ACC112 (cell line): Measurements from ENCODE around the gene ROBO1.

Source experiments
- H2AFZ ChIP-seq: fragments of 200-600 bp; sonication (generic); one replicate; pipeline ENCODE4 v1.6.0; 2017; ENCODE audit warnings: antibody characterized with exemption, low read length; ENCODE audit not compliant: unreplicated experiment
- H3K27ac ChIP-seq: fragments of 200-600 bp; sonication (generic); 2 replicates; pipeline ENCODE4 v1.5.1; 2014; ENCODE audit warnings: low read depth, mild to moderate bottlenecking, antibody characterized with exemption, low read length, moderate library complexity
- H3K27me3 ChIP-seq: fragments of 200-600 bp; sonication (generic); 2 replicates; pipeline ENCODE4 v1.6.1; 2014; ENCODE audit warnings: mild to moderate bottlenecking, antibody characterized with exemption, low read length, moderate library complexity, mixed read lengths; ENCODE audit not compliant: insufficient read depth
- H3K36me3 ChIP-seq: fragments of 200-600 bp; sonication (generic); 2 replicates; pipeline ENCODE4 v1.6.1; 2016; ENCODE audit warnings: mild to moderate bottlenecking, antibody characterized with exemption, low read length, moderate library complexity, mixed read lengths; ENCODE audit not compliant: insufficient read depth
- H3K4me1 ChIP-seq: fragments of 200-600 bp; sonication (generic); one replicate; pipeline ENCODE4 v1.6.1; 2016; ENCODE audit warnings: low read length, mixed read lengths; ENCODE audit not compliant: insufficient read depth, unreplicated experiment, control insufficient read depth
- H3K4me3 ChIP-seq: fragments of 200-600 bp; sonication (generic); 2 replicates; pipeline ENCODE4 v1.5.1; 2014; ENCODE audit warnings: mild to moderate bottlenecking, low read depth, low read length
- H3K79me2 ChIP-seq: fragments of 200-600 bp; sonication (generic); one replicate; pipeline ENCODE4 v1.6.0; 2016; ENCODE audit warnings: low read length; ENCODE audit not compliant: control insufficient read depth, unreplicated experiment, insufficient read depth

The ROBO1 gene

DNA sequence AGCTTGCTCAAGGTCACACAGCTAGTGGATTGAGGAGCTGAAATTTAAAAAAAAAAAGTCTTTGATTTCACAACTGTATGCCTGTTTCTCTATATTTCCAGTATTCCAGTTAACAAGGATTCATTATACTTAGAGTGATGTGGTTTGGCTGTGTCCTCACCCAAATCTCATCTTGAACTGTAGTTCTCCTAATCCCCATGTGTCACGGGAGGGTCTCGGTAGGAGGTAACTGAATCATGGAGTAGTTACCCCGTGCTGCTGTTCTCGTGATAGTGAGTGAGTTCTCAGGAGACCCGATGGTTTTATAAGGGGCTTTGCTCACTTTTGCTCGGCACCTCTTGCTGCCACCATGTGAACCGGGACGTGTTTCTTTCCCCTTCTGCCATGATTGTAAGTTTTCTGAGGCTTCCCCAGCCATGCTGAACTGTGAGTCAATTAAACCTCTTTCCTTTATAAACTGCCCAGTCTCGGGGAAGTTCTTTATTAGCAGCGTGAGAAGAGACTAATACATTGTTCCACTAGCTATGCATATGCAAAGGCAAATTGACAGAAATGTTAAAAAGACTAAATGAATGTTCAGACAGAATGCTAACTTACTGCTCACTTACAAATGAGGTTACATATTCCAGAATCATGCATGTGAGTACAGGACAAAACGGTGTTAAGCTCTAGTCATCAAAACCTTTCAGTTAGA, 1101.9 kb downstream of the ROBO1 start:
- H3K36me3 ChIP-seq: no peaks in the 10 kb centered on the region
- H3K79me2 ChIP-seq: no peaks in the 10 kb centered on the region
- no peak overlapping the region for H2AFZ ChIP-seq
- H3K4me3 ChIP-seq: no peak overlapping the region
- H3K27me3 ChIP-seq: no peaks in the 10 kb centered on the region
- no peaks in the 10 kb centered on the region for H3K4me1 ChIP-seq
- no peak overlapping the region for H3K27ac ChIP-seq

DNA sequence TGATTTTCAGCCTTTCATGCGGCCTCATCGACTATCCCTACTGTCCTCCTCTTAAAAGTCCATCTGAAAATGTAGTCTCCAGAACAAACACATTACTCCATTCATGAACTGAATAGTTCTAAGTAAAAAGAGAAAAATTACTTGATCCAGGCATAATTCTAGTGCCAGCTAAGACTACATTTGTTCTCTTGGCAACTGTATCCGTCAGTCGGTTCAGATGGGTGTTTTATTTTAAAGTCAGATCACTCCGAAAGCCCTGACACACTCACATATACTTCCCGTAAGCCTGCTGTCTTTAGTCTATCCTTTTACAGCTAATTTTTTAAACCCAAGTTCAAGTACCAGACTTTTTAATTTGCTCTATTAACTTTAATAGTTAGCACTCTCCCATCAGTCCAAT, 1102.7 kb downstream of the ROBO1 start:
- H3K36me3 ChIP-seq: no peaks in the 10 kb centered on the region
- H2AFZ ChIP-seq: no peak overlapping the region
- no peak overlapping the region for H3K4me3 ChIP-seq
- no peaks in the 10 kb centered on the region for H3K79me2 ChIP-seq
- no peak overlapping the region for H3K27ac ChIP-seq
- H3K27me3 ChIP-seq: no peaks in the 10 kb centered on the region
- no peaks in the 10 kb centered on the region for H3K4me1 ChIP-seq

DNA sequence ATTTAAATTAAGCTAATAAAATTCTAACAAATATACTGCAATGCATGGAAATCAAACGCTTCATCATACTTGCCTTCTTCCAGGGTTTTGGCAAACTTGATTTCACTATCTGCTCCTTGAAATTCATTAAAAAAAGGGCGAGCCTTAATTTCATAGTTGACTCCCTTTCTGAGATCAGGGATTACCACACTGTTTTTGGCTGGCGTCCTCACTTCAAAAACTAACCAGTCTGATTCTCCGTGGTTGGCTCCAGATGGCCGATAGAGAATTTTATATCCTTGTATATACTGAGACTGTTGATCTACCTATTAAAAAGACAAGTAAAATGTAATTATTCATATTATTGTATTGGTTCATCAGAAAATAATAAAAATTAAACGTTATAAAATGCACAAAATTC, 1106.8 kb downstream of the ROBO1 start:
- no peaks in the 10 kb centered on the region for H3K36me3 ChIP-seq
- no peaks in the 10 kb centered on the region for H3K79me2 ChIP-seq
- H3K4me3 ChIP-seq: no peak overlapping the region
- no peak overlapping the region for H3K27ac ChIP-seq
- H3K4me1 ChIP-seq: no peaks in the 10 kb centered on the region
- H2AFZ ChIP-seq: no peak overlapping the region
- no peaks in the 10 kb centered on the region for H3K27me3 ChIP-seq

- H3K4me1 ChIP-seq: no peaks in the 10 kb centered on the region
- H3K79me2 ChIP-seq: no peaks in the 10 kb centered on the region
- no peak overlapping the region for H3K27ac ChIP-seq
- H3K27me3 ChIP-seq: no peaks in the 10 kb centered on the region
- no peak overlapping the region for H2AFZ ChIP-seq
- H3K4me3 ChIP-seq: no peak overlapping the region
- no peaks in the 10 kb centered on the region for H3K36me3 ChIP-seq
These were observed 1108.3 kb downstream of the ROBO1 start for GRCh38 chr3:78659386-78659987.

- peaks cover 8% of the 10 kb centered on the region for H3K4me1 ChIP-seq
- H3K4me3 ChIP-seq: no peak overlapping the region
- H2AFZ ChIP-seq: no peak overlapping the region
- no peaks in the 10 kb centered on the region for H3K36me3 ChIP-seq
- no peaks in the 10 kb centered on the region for H3K79me2 ChIP-seq
- H3K27me3 ChIP-seq: no peaks in the 10 kb centered on the region
- H3K27ac ChIP-seq: no peak overlapping the region
These were observed 1120.1 kb downstream of the ROBO1 start for GRCh38 chr3:78647726-78648125.

- Histone ChIP-seq H3K27me3 (no peaks in the 10 kb centered on the region), H3K27ac (no peak overlapping the region), H3K4me3 (no peak overlapping the region), H3K4me1 (peaks cover 8% of the 10 kb centered on the region), H3K36me3 (no peaks in the 10 kb centered on the region), H3K79me2 (no peaks in the 10 kb centered on the region), H2AFZ (no peak overlapping the region)
These were observed 1122.0 kb downstream of the ROBO1 start for GRCh38 chr3:78645628-78646310.

DNA sequence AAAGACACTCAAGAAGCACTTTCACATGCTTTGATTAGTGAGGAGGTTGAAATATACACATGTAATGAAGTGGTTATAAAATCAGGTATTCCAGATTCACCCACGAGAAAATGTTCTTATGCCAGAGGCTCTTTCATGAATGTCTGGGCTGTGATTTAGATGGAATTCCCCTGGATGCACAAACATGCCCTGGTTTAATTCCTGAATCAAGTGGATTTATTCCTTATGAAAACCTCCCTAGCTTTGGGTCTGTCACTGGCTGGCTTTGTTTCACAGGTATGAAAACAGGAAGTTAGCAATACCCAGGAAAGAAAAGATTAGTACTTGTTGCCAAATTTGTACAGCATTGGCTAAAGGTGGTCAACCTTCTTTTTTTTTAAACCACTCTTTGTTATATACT, 1123.0 kb downstream of the ROBO1 start:
- H3K4me1 ChIP-seq: peaks cover 8% of the 10 kb centered on the region
- H3K79me2 ChIP-seq: no peaks in the 10 kb centered on the region
- H3K4me3 ChIP-seq: no peak overlapping the region
- no peak overlapping the region for H2AFZ ChIP-seq
- H3K27me3 ChIP-seq: no peaks in the 10 kb centered on the region
- H3K27ac ChIP-seq: no peak overlapping the region
- H3K36me3 ChIP-seq: no peaks in the 10 kb centered on the region

DNA sequence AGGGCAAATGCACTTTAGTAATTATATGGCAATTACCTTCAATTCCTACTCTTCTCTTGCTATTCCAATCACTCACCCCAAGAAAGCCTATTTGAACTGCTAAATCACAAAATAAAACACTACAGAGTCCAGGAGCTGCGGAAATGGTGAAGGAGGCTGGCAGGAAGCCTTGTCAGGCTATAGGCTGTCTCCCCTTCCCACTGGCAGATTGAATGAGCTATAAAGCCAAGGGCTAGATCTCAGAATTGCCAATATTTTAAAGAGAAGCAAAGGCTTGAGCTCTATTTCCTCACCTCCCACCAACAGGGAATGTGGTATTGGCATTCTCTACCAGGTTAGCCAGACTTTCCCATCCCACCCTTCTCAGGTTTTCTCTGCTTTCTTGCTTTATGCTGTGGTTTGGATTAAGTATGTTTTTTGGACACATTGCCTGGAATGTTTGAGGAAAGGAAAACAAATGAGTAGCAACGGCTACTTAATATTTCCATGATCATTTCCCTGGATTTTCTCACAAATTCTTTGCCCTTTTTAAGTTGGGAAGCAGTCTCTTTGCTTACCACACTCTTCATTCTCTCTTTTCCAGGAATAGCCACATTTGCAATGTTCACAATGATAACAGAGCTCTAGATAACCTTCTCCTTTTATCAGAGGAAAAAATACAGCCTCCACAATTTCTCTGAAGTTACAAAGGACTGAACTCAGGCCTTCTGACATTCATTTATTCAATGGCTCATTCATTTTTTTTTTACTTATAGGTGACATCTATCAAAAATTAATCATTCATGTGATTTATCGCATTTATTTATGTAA, 1125.4 kb downstream of the ROBO1 start:
- Histone ChIP-seq H3K36me3 (no peaks in the 10 kb centered on the region), H2AFZ (no peak overlapping the region), H3K4me3 (no peak overlapping the region), H3K27me3 (no peaks in the 10 kb centered on the region), H3K4me1 (no peaks in the 10 kb centered on the region), H3K27ac (no peak overlapping the region), H3K79me2 (no peaks in the 10 kb centered on the region)

DNA sequence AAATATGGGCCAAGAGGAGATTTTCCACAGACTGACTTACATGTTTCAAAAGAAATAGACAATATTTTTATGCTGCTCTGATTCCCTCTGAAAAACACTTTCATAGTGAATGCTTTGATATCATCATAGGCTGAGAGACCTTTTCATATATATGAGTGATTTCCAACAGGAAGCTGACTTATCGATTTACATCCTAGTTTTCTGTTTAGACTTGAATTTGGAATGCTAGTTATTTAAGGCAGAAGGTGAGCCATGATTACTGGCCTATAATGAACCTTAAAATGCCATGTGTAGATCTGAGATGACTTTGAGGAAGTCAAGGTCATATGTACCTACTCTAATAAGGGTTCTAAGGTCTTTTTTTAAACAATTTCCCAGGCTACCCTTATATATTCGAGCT, 1126.1 kb downstream of the ROBO1 start:
- H3K79me2 ChIP-seq: no peaks in the 10 kb centered on the region
- no peaks in the 10 kb centered on the region for H3K4me1 ChIP-seq
- no peaks in the 10 kb centered on the region for H3K27me3 ChIP-seq
- no peak overlapping the region for H2AFZ ChIP-seq
- no peak overlapping the region for H3K4me3 ChIP-seq
- H3K36me3 ChIP-seq: no peaks in the 10 kb centered on the region
- H3K27ac ChIP-seq: no peak overlapping the region

DNA sequence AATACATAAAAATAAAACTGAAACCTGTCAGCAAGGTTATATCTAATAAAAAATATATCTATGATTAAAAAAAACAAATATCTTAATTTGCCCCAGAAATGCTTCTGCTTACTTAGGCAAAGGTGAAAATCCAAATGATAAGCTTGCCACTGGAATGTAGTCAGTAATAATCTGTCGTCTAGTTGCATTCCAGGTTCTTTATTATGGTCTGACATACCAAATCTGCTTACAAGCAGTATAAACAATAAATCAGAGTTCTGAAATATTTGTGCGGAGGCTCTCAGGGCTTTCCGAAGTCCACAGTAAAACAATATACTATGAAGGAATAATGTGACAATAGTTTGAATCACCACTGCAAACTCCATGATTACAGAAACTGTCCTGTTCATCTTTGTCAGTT, 1133.5 kb downstream of the ROBO1 start:
- Histone ChIP-seq H3K27ac (no peak overlapping the region), H3K4me3 (no peak overlapping the region), H3K79me2 (no peaks in the 10 kb centered on the region), H3K4me1 (no peaks in the 10 kb centered on the region), H2AFZ (no peak overlapping the region), H3K27me3 (no peaks in the 10 kb centered on the region), H3K36me3 (0 out of 2 replicates have a peak, but pooled peaks cover 4% of the 10 kb centered on the region)
